AG20443 (cell line): ENCODE measurements around the gene TSGA10IP.

ENCODE experiments used
- DNase-seq: peaks from one replicate; pipeline ENCODE4 v3.0.0; 2012; ENCODE audit warnings: low spot score, mixed read lengths

TSGA10IP gene

DNA sequence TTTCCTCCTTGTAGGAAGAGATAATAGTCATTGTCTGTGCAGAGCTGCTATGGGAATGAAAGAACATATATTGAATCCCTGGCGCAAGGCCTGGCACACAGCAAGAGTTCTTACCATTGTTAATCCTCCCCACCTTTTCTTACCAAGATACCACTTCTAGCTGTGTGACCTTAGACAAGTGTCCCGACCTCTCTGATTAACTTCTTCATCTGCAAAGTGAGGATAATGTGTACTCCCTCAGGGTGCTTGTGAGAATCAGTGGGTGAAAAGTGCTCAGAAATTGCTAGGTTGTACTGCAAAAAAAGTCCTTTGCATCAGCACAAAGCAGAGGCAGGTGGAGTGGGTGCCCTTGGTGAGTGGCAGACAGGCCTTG is 62.8 kb downstream of the TSGA10IP start:
- DNase-seq, result no peak

DNA sequence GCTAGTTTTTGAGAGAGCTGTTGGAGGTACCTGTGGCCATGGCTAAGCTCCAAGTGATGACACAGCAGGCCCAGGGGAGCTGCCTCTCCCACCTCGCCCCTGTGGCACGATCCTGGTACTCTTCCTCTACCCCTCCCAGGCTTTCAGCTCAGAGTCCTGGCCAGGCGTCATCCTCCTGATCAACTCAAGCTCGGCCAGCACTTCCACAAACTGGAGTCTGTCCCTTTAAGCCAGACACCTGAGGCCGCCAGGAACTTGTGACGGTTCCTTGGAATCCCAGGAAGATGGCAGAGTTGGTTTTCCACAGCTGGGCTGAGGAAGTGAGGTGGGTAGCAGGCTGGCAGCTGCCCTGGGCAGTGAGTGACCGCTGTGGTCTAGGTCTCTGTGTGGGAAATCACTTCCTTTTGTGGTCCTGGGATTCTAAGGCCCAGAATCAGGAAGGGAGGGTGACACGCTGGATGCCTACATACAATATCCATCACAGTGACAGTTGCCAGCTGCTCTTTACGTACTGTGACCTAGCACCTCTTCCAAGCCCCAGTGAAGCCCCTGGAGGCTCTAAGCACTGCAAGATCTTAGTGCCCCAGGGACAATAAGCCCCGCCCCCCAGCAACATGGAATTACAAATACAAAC is 63.3 kb downstream of the TSGA10IP start:
- DNase-seq, result no peak
